Endodermal cell (in vitro differentiated cells): ENCODE results near the gene PLPP3. TPM values are rescaled to one million over a fixed set of nuclear protein-coding genes. Genes with fewer than 3 reads are reported as not detected.
A peak's percentile ranks its signal among the peaks of the same experiment; 100 is the strongest.

Experiments used
- DNase-seq: peaks from one replicate; pipeline ENCODE4 v3.0.0-alpha.2; 2017
- H3K27ac ChIP-seq: 2 replicates; pipeline ENCODE4 v1.5.1; 2013; ENCODE audit warnings: mild to moderate bottlenecking, low read depth, low read length, moderate library complexity
- H3K27me3 ChIP-seq: 2 replicates; pipeline ENCODE4 v1.6.1; 2013; ENCODE audit warnings: mild to moderate bottlenecking, low read length, moderate library complexity; ENCODE audit not compliant: insufficient read depth, control insufficient read depth, poor library complexity, severe bottlenecking
- H3K36me3 ChIP-seq: 2 replicates; pipeline ENCODE4 v1.7.0; 2013; ENCODE audit warnings: mild to moderate bottlenecking, low read length, moderate library complexity; ENCODE audit not compliant: control insufficient read depth, insufficient read depth
- H3K4me1 ChIP-seq: one replicate; pipeline ENCODE4 v1.7.0; 2013; ENCODE audit warnings: low read length; ENCODE audit not compliant: control insufficient read depth, insufficient read depth
- H3K4me3 ChIP-seq: 2 replicates; pipeline ENCODE4 v1.5.1; 2013; ENCODE audit warnings: mild to moderate bottlenecking, low read length, moderate library complexity
- H3K9ac ChIP-seq: 2 replicates; pipeline ENCODE4 v1.6.1; 2013; ENCODE audit warnings: mild to moderate bottlenecking, low read length, moderate library complexity; ENCODE audit not compliant: poor library complexity, severe bottlenecking; ENCODE audit errors: extremely low read depth
- H3K9me3 ChIP-seq: 2 replicates; pipeline ENCODE4 v1.6.1; 2013; ENCODE audit warnings: mild to moderate bottlenecking, low read length, moderate library complexity; ENCODE audit not compliant: control insufficient read depth
- H3K27ac Mint-ChIP-seq: 2 replicates; pipeline ENCODE4 v1.8.0; 2020; ENCODE audit warnings: mixed read lengths
- H3K27me3 Mint-ChIP-seq: 2 replicates; pipeline ENCODE4 v1.8.0; 2021; ENCODE audit warnings: mild to moderate bottlenecking, mixed read lengths; ENCODE audit not compliant: insufficient read depth
- H3K36me3 Mint-ChIP-seq: 2 replicates; pipeline ENCODE4 v1.8.0; 2020; ENCODE audit warnings: low read depth, mixed read lengths
- H3K4me1 Mint-ChIP-seq: 2 replicates; pipeline ENCODE4 v1.8.0; 2020; ENCODE audit warnings: mixed read lengths
- H3K4me3 Mint-ChIP-seq: 2 replicates; pipeline ENCODE4 v1.8.0; 2020; ENCODE audit warnings: mild to moderate bottlenecking, moderate library complexity, mixed read lengths
- H3K9me3 Mint-ChIP-seq: 2 replicates; pipeline ENCODE4 v1.8.0; 2020; ENCODE audit warnings: mild to moderate bottlenecking, mixed read lengths
- WGBS, 2 experiments: methylation state at CpG; one replicate each; pipeline versions ENCODE4 v1.1.5 to v1.1.7; 2013; ENCODE audit warnings: missing lambda C conversion rate in 2 of 2, mixed read lengths in 1 of 2; ENCODE audit not compliant: insufficient coverage in 1 of 2, insufficient read length in 1 of 2; 5-methylcytosine and 5-hydroxymethylcytosine counted together
- total RNA-seq, 2 donors: library from RNA; stranded (reverse); fragmentation: NEBNext Ultra II Directional in 1 of 2; extraction: Animal tissue kit (Norgen Biotek cat#: 25700) in 1 of 2; gene quantifications; 2 replicates in 1 of 2; 3 replicates in 1 of 2; pipeline ENCODE4 v1.2.1, GENCODE V29; 2021
- TF ChIP-seq, protein P1 (sequence below): fragments of 200-600 bp; sonication (generic); conservative IDR thresholded peaks from 2 replicates; pipeline ENCODE4 v1.5.0; 2021; ENCODE audit warnings: antibody characterized with exemption, mild to moderate bottlenecking

PLPP3 gene
- total RNA-seq, 2 donors from 2014 or later, result 39.2 to 55.2 TPM

- WGBS, 2 experiments, result 85 to 91% methylated on average over 5 of the region's 5 CpGs
- Mint-ChIP-seq H3K36me3 (no peaks in the 10 kb centered on the region), H3K9me3 (no peaks in the 10 kb centered on the region), H3K4me1 (peaks cover 36% of the 10 kb centered on the region), H3K27ac (no peak overlapping the region), H3K27me3 (peaks cover 5% of the 10 kb centered on the region), H3K4me3 (no peak overlapping the region)
- no peak overlapping the region for H3K27ac ChIP-seq
- peaks cover 5% of the 10 kb centered on the region for H3K4me1 ChIP-seq
- H3K9ac ChIP-seq, result no peak overlapping the region
- no peaks in the 10 kb centered on the region for H3K27me3 ChIP-seq
- H3K36me3 ChIP-seq, result no peaks in the 10 kb centered on the region
- H3K9me3 ChIP-seq, result no peaks in the 10 kb centered on the region
- TF ChIP-seq, protein P1, sequence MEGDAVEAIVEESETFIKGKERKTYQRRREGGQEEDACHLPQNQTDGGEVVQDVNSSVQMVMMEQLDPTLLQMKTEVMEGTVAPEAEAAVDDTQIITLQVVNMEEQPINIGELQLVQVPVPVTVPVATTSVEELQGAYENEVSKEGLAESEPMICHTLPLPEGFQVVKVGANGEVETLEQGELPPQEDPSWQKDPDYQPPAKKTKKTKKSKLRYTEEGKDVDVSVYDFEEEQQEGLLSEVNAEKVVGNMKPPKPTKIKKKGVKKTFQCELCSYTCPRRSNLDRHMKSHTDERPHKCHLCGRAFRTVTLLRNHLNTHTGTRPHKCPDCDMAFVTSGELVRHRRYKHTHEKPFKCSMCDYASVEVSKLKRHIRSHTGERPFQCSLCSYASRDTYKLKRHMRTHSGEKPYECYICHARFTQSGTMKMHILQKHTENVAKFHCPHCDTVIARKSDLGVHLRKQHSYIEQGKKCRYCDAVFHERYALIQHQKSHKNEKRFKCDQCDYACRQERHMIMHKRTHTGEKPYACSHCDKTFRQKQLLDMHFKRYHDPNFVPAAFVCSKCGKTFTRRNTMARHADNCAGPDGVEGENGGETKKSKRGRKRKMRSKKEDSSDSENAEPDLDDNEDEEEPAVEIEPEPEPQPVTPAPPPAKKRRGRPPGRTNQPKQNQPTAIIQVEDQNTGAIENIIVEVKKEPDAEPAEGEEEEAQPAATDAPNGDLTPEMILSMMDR, result no peak
- H3K4me3 ChIP-seq, result no peak overlapping the region
- DNase-seq, result no peak
Measured at GRCh38 chr1:56451491-56451890, 127.9 kb downstream of the PLPP3 start.

- peak; percentile 64 for DNase-seq
- Histone ChIP-seq H3K4me3 (no peak overlapping the region), H3K9ac (no peak overlapping the region), H3K36me3 (no peaks in the 10 kb centered on the region), H3K9me3 (no peaks in the 10 kb centered on the region), H3K27ac (no peak overlapping the region), H3K4me1 (peaks cover 5% of the 10 kb centered on the region), H3K27me3 (no peaks in the 10 kb centered on the region)
- H3K4me1 Mint-ChIP-seq, result peaks cover 36% of the 10 kb centered on the region
- TF ChIP-seq, protein P1, result peak; percentile 14
- no peaks in the 10 kb centered on the region for H3K9me3 Mint-ChIP-seq
- 74 to 90% methylated on average over 2 to 4 of the region's 4 CpGs for WGBS, 2 experiments
- H3K27ac Mint-ChIP-seq, result peak overlapping the region; percentile 7
- H3K36me3 Mint-ChIP-seq, result no peaks in the 10 kb centered on the region
- peaks cover 5% of the 10 kb centered on the region for H3K27me3 Mint-ChIP-seq
- no peak overlapping the region for H3K4me3 Mint-ChIP-seq
Measured at GRCh38 chr1:56450004-56450666, 129.2 kb downstream of the PLPP3 start.

- H3K9me3 Mint-ChIP-seq, result no peaks in the 10 kb centered on the region
- no peak overlapping the region for H3K27ac Mint-ChIP-seq
- H3K4me3 ChIP-seq, result no peak overlapping the region
- no peak overlapping the region for H3K27ac ChIP-seq
- no peaks in the 10 kb centered on the region for H3K27me3 ChIP-seq
- H3K9ac ChIP-seq, result no peak overlapping the region
- WGBS, 2 experiments, result 91 to 95% methylated on average over 7 to 11 of the region's 12 CpGs
- H3K27me3 Mint-ChIP-seq, result peaks cover 6% of the 10 kb centered on the region
- TF ChIP-seq, protein P1, result no peak
- no peaks in the 10 kb centered on the region for H3K36me3 ChIP-seq
- no peaks in the 10 kb centered on the region for H3K9me3 ChIP-seq
- peaks cover 35% of the 10 kb centered on the region for H3K4me1 Mint-ChIP-seq
- no peaks in the 10 kb centered on the region for H3K36me3 Mint-ChIP-seq
- no peak overlapping the region for H3K4me3 Mint-ChIP-seq
- H3K4me1 ChIP-seq, result peaks cover 5% of the 10 kb centered on the region
- no peak for DNase-seq
Measured at GRCh38 chr1:56448529-56449300, 130.6 kb downstream of the PLPP3 start.
